Measurements from ENCODE around the gene TAGLN. TPM values are rescaled to one million over a fixed set of nuclear protein-coding genes. Genes with fewer than 3 reads are reported as not detected.

Gene TAGLN
- total and polyA plus RNA-seq, 9 of the 15 experiments (the other 6 are each of a cell fraction or from before 2014, with no cell fraction given): 0.21 to 4.9 (median 1.1) TPM

DNA sequence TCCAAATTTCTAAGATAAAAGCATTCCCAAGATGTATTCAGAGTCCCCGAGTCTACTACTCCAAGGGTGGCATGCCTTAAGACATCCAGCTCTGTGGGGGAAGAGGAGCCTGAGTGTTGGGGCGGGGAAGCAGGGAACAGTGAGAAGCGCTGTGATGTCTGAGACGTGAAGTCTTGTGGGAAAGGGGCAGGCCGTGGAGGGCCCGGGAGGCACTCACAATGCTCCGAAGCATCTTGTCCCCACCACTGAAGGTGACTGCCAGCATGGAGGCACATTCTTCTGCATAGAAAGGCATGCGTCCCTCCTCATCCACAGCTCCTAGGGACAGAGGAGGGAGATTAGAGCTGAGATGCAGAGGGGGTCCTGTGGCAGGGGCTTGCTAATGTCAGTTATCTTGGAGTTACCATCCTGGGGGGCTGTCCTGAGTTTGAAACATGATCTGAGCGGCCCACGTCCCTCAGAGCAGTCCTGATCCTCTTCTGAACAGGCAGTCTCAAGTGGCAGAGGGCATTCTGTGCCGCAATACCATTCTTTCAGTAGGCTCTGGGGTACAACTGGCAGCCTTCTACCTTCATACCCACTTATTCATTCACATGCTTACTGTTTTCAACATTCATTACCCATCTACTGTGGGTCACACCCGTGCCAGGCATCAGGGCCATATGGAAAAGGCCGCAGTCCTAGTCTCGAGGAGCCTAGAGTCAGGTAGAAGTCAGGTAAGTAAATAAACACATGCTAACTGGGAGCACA lies 24.0 kb downstream of the TAGLN start (continued):
- TF ChIP-seq GABPB1 (CRISPR knock-in tag; IDR thresholded peaks at IDR 0.05) (no peak), ELF4 (CRISPR knock-in tag; IDR thresholded peaks at IDR 0.05) (no peak), NCOA4 (IDR thresholded peaks at IDR 0.05; ENCODE audit: partially characterized antibody) (no peak), BMI1 (IDR thresholded peaks at IDR 0.05; ENCODE audit: low read length) (no peak), ZNF12 (CRISPR knock-in tag; IDR thresholded peaks at IDR 0.05) (no peak), SMARCB1 (IDR thresholded peaks at IDR 0.05; ENCODE audit: insufficient read length, low read depth) (no peak)

DNA sequence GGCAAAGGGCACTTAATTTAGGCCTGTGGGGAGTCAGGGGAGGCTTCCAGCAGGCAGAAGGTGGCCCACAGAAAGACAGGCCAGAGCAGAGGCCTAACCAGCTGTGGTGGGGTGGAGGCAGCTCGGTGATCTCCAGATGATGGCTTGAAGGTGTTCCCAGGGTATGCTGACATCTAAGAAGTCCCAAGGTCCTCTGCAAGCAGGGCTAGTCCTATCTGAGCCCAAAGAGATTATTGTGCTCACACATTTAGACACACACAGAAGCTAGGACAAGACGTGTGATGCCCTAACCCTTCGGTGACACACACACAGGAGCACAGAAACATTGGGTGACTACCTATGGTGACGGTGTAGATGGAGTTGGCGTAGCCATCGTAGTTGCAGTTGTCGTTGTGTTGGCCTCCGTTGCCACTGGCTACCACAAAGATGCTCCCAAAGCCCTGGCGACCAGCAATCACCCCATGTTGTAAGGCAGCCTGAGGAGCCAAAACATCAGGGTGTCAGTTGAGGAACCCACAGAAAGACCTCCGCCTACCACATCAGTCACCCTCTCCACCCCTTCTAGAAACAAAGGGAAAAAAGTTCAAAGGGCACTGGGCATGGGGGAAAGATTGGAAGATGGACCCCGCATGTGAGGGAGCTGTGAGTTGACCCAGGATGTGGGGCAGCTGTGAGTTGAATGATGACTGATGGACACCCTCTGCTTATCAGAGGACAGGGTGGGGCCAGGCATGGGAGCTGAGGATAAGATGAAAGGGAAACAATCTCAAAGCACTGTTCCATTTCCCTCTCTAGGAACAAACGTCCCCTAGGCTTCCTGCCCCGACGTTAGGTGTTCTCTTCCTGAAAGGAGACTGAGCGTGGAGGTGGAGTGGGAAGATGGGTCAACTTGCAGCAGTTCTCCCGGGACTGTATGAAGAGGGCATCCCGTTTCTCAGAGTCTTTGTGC lies 24.8 kb downstream of the TAGLN start:
- Histone ChIP-seq H3K27me3 (ENCODE audit: control insufficient read depth in 2 of 2, insufficient read depth in 2 of 2, low read length in 2 of 2) (no peaks in the 10 kb centered on the region), H3K4me2 (ENCODE audit: insufficient read depth, low read length) (peak overlapping the region; percentile 81), H3K9me3 (replicated peaks; ENCODE audit: control insufficient read depth, insufficient read depth, low read depth, low read length) (no peaks in the 10 kb centered on the region), H3K79me2 (ENCODE audit: control insufficient read depth, insufficient read depth, low read length) (no peaks in the 10 kb centered on the region), H2AFZ (ENCODE audit: low read depth, low read length) (no peak overlapping the region), H3K4me1 (replicated peaks in 1 of 2; ENCODE audit: control insufficient read depth in 2 of 2, insufficient read depth in 2 of 2, low read length in 2 of 2) (peaks cover 50 to 54% of the 10 kb centered on the region in 2 experiments; a peak in 4 of 5 replicates), H3K9ac (ENCODE audit: insufficient read depth in 1 of 2, low read depth in 2 of 2, low read length in 2 of 2) (peak overlapping the region in 1 of 2 experiments; percentile 53; a peak in 1 of 4 replicates), H3K4me3 (peak overlapping the region; percentile 3; the same call in 1 of the 2 replicates), H3K27ac (ENCODE audit: extremely low read depth, low read depth, low read length) (peak overlapping the region; percentile 59; the same call in 2 of the 3 replicates), H3K9me1 (ENCODE audit: control insufficient read depth, insufficient read depth, low read length) (peaks cover 8% of the 10 kb centered on the region), H4K20me1 (replicated peaks; ENCODE audit: control insufficient read depth, insufficient read depth, low read length) (peaks cover 10% of the 10 kb centered on the region), H3K36me3 (ENCODE audit: control insufficient read depth, insufficient read depth, low read length) (peaks cover 67% of the 10 kb centered on the region)
- in situ Hi-C loops (cut with MboI) (loop anchor here (10.0 kb wide), 1 partner anchor 339 kb away; no protein-coding TSS in a partner anchor), intact Hi-C loops (cut with micrococcal nuclease) (loop anchor here (1.0 kb wide), 1 partner anchor 79 kb away; no protein-coding TSS in a partner anchor)
- ATAC-seq (peak; percentile 86), DNase-seq (ENCODE audit: extremely low read depth in 1 of 4, low spot score in 3 of 4) (peak; percentile 66 to 86 (median 76)), FAIRE-seq (peak; percentile 95)
- ChIA-PET CTCF (ENCODE audit: low intra/inter-chr PET ratio) (no interaction called here), POLR2A (interaction anchor here (0.7 to 1.4 kb wide), 7 partner anchors 10 to 58 kb away, joined by 3 to 8 read pairs (median 3); partner anchors contain the start of gene SIDT2)
- 36% methylated on average over 17 of the region's 17 CpGs for WGBS (ENCODE audit: insufficient coverage, low coverage, missing lambda C conversion rate)
- BruUV-seq (replicated peaks): no TSS peak
- peak; percentile 60; the same call in 1 of the 2 replicates for TF ChIP-seq JUND (IDR thresholded peaks at IDR 0.05; ENCODE audit: borderline replicate concordance, low read depth, low read length)
- peak; percentile 44; the same call in 1 of the 3 replicates for TF ChIP-seq JUND (tag; IDR thresholded peaks at IDR 0.05; ENCODE audit: borderline replicate concordance, low read depth, low read length)
- peak; percentile 78 for TF ChIP-seq SMARCC2 (IDR thresholded peaks at IDR 0.05; ENCODE audit: low read depth)
- TF ChIP-seq RBM14 (IDR thresholded peaks at IDR 0.05; ENCODE audit: borderline replicate concordance, insufficient read depth, low read depth, low read length): no peak
- peak; percentile 78 for TF ChIP-seq HDAC2 (IDR thresholded peaks at IDR 0.05)
- peak; percentile 62; the same call in 1 of the 2 replicates for TF ChIP-seq MTA3 (IDR thresholded peaks at IDR 0.05; ENCODE audit: borderline replicate concordance)
- peak; percentile 97 for TF ChIP-seq ARID1B (IDR thresholded peaks at IDR 0.05)

Measured in K562 (cell line).